B cell (primary cell): Measurements from ENCODE around the gene ANKRD42. TPM values are rescaled to one million over a fixed set of nuclear protein-coding genes. Genes with fewer than 3 reads are reported as not detected.

ENCODE experiments used
- ATAC-seq: fragments of 200-7000 bp; cut with Tn5 transposase; one replicate; pipeline ENCODE4 v1.10.0; 2021; ENCODE audit warnings: low read depth, mild to moderate bottlenecking, moderate number of reproducible peaks, moderate library complexity
- CTCF ChIA-PET: fragments of 350-600 bp; sonication (Branson Sonifier 250); formaldehyde crosslinking; loops from one replicate; lab custom pipeline; 2021; ENCODE audit warnings: antibody characterized with exemption, inconsistent platforms; lab: Charles Lee
- POLR2A ChIA-PET: fragments of 350-600 bp; sonication (Branson Sonifier 250); formaldehyde crosslinking; loops from one replicate; lab custom pipeline; 2021; ENCODE audit warnings: antibody characterized with exemption; lab: Charles Lee
- DNase-seq: peaks from one replicate; pipeline ENCODE4 v3.0.0; 2013
- H2AFZ ChIP-seq: 2 replicates; pipeline ENCODE4 v1.6.1; 2012; ENCODE audit warnings: mild to moderate bottlenecking, low read depth, low read length; ENCODE audit not compliant: insufficient read depth, poor library complexity, severe bottlenecking
- H3K27ac ChIP-seq, 2 donors: 1 replicate in 1 of 2; 2 replicates in 1 of 2; pipeline ENCODE4 v1.5.1; 2012 to 2013; ENCODE audit warnings: low read length in 2 of 2, mild to moderate bottlenecking in 2 of 2, moderate library complexity in 1 of 2
- H3K27me3 ChIP-seq, 4 experiments: fragments of 200-600 bp in 1 of 4; sonication (generic) in 1 of 4; replicated peaks in 1 of 4; 1 replicate in 2 of 4; 2 replicates in 2 of 4; pipeline versions ENCODE4 v1.6.1 to v1.7.0; 2013 to 2016; ENCODE audit warnings: low read length in 3 of 4, mild to moderate bottlenecking in 2 of 4, mixed read lengths in 1 of 4, moderate library complexity in 1 of 4; ENCODE audit not compliant: insufficient read depth in 4 of 4, control insufficient read depth in 3 of 4; ENCODE audit errors: control extremely low read depth in 1 of 4
- H3K36me3 ChIP-seq, 2 experiments: replicated peaks in 1 of 2; 1 replicate in 1 of 2; 2 replicates in 1 of 2; pipeline versions ENCODE4 v1.6.1 to v1.7.1; 2013; ENCODE audit warnings: low read length in 1 of 2; ENCODE audit not compliant: insufficient read depth in 2 of 2, control insufficient read depth in 1 of 2; ENCODE audit errors: control extremely low read depth in 1 of 2, extremely low read depth in 1 of 2
- H3K4me1 ChIP-seq, 2 donors: fragments of 200-600 bp in 1 of 2; sonication (generic) in 1 of 2; 1 replicate in 1 of 2; 2 replicates in 1 of 2; pipeline versions ENCODE4 v1.5.1 to v1.6.1; 2013 to 2017; ENCODE audit warnings: low read length in 2 of 2; ENCODE audit not compliant: control insufficient read depth in 2 of 2, insufficient read depth in 2 of 2
- H3K4me2 ChIP-seq: replicated peaks from 2 replicates; pipeline ENCODE3; 2012; ENCODE audit warnings: mild to moderate bottlenecking, low read depth, low read length; ENCODE audit not compliant: poor library complexity, severe bottlenecking
- H3K4me3 ChIP-seq, 5 experiments: fragments of 200-600 bp in 1 of 5; sonication (generic) in 1 of 5; 1 replicate in 3 of 5; 2 replicates in 2 of 5; pipeline versions ENCODE4 v1.5.1 to v1.7.0; 2011 to 2016; ENCODE audit warnings: low read length in 4 of 5, mild to moderate bottlenecking in 4 of 5, low read depth in 2 of 5, control low read depth in 1 of 5, moderate library complexity in 1 of 5; ENCODE audit not compliant: insufficient read depth in 1 of 5; ENCODE audit errors: control extremely low read depth in 1 of 5, extremely low read depth in 1 of 5
- H3K79me2 ChIP-seq: fragments of 200-600 bp; sonication (generic); one replicate; pipeline ENCODE4 v1.6.0; 2016; ENCODE audit warnings: low read length; ENCODE audit not compliant: control insufficient read depth, insufficient read depth
- H3K9ac ChIP-seq: fragments of 200-600 bp; sonication (generic); 2 replicates; pipeline ENCODE4 v1.6.1; 2017; ENCODE audit warnings: mild to moderate bottlenecking, low read length, moderate library complexity
- H3K9me3 ChIP-seq, 3 donors: one replicate each; pipeline versions ENCODE4 v1.6.1 to v1.7.1; 2013; ENCODE audit warnings: low read length in 2 of 3; ENCODE audit not compliant: control insufficient read depth in 2 of 3, insufficient read depth in 1 of 3; ENCODE audit errors: control extremely low read depth in 1 of 3
- H4K20me1 ChIP-seq: 2 replicates; pipeline ENCODE4 v1.6.0; 2012; ENCODE audit warnings: mild to moderate bottlenecking, low read length; ENCODE audit not compliant: insufficient read depth, control insufficient read depth, poor library complexity, severe bottlenecking
- H3K27ac Mint-ChIP-seq: one replicate; pipeline ENCODE4 v1.8.0; 2021; ENCODE audit warnings: mixed read lengths
- H3K27me3 Mint-ChIP-seq: one replicate; pipeline ENCODE4 v1.8.0; 2021; ENCODE audit warnings: mixed read lengths
- H3K4me1 Mint-ChIP-seq: one replicate; pipeline ENCODE4 v1.8.0; 2021; ENCODE audit warnings: mixed read lengths
- H3K4me3 Mint-ChIP-seq: one replicate; pipeline ENCODE4 v1.8.0; 2021; ENCODE audit warnings: mixed read lengths
- H3K9me3 Mint-ChIP-seq: one replicate; pipeline ENCODE4 v1.8.0; 2022; ENCODE audit warnings: mixed read lengths; ENCODE audit not compliant: insufficient read depth
- CTCF ChIP-seq: fragments of 200-600 bp; IDR thresholded peaks from one replicate; pipeline ENCODE4 v1.8.0; 2022; ENCODE audit warnings: antibody characterized with exemption, mild to moderate bottlenecking
- EZH2 ChIP-seq: IDR thresholded peaks from 2 replicates; pipeline ENCODE4 v1.6.1; 2012; ENCODE audit warnings: borderline replicate concordance, low read depth, mild to moderate bottlenecking, moderate library complexity, low read length; ENCODE audit not compliant: insufficient read depth, poor library complexity, severe bottlenecking
- WGBS: methylation state at CpG from one replicate; pipeline ENCODE4 v1.1.5; 2013; ENCODE audit warnings: missing lambda C conversion rate; ENCODE audit not compliant: insufficient coverage; 5-methylcytosine and 5-hydroxymethylcytosine counted together
- intact Hi-C: fragments of 100-400 bp; cut with micrococcal nuclease; formaldehyde crosslinking; loops from one replicate; pipeline ENCODE4 v1.10.0; 2022
- polyA plus RNA-seq: library from polyadenylated mRNA; depleted of rRNA; stranded (reverse); fragments of >200 nt; gene quantifications from 2 replicates; pipeline ENCODE4 v1.2.3, GENCODE V29; 2012
- total RNA-seq, 2 donors: library from RNA; stranded (reverse); fragments of 120-200 nt in 1 of 2; gene quantifications; 1 replicate in 1 of 2; 2 replicates in 1 of 2; pipeline versions ENCODE4 v1.2.3 to v1.2.4, GENCODE V29; 2013 to 2022

Gene ANKRD42
- total and polyA plus RNA-seq, 2 donors (not counting 1 experiment from before 2014, with no cell fraction given), result 4.1 to 13.3 TPM

GRCh38 chr11:83280256-83280655 lies 86.7 kb downstream of the ANKRD42 start:
- Histone ChIP-seq H3K9me3 (no peaks in the 10 kb centered on the region), H2AFZ (no peak overlapping the region), H3K79me2 (peaks cover 55% of the 10 kb centered on the region), H3K27ac (no peak overlapping the region), H4K20me1 (peaks cover 14% of the 10 kb centered on the region), H3K4me3 (no peak overlapping the region), H3K9ac (no peak overlapping the region), H3K4me2 (no peak overlapping the region), H3K36me3 (peaks cover 4 to 30% of the 10 kb centered on the region in 2 experiments), H3K27me3 (no peaks in the 10 kb centered on the region), H3K4me1 (peaks cover 26 to 28% of the 10 kb centered on the region in 2 donors)
- H3K4me1 Mint-ChIP-seq, result peaks cover 32% of the 10 kb centered on the region
- WGBS, result no CpG with 5 or more reads among the region's 1 CpG
- DNase-seq (no peak), ATAC-seq (no peak)
- ChIA-PET POLR2A (no interaction called here), CTCF (interaction anchor here (6.3 kb wide), 1 partner anchor 13 kb away, joined by 29 read pairs; no protein-coding TSS in a partner anchor)
- intact Hi-C loops, result no loop called here
- H3K27me3 Mint-ChIP-seq, result no peaks in the 10 kb centered on the region
- TF ChIP-seq CTCF, result no peak
- no peak for TF ChIP-seq EZH2
- no peak overlapping the region for H3K27ac Mint-ChIP-seq
- no peaks in the 10 kb centered on the region for H3K9me3 Mint-ChIP-seq
- no peak overlapping the region for H3K4me3 Mint-ChIP-seq

GRCh38 chr11:83282084-83282716 lies 88.7 kb downstream of the ANKRD42 start:
- no peak for ATAC-seq
- intact Hi-C loops, result no loop called here
- 95% methylated on average over 3 of the region's 4 CpGs for WGBS
- peaks cover 57% of the 10 kb centered on the region for H3K79me2 ChIP-seq
- peaks cover 31 to 33% of the 10 kb centered on the region in 2 donors for H3K4me1 ChIP-seq
- H3K9me3 ChIP-seq, result no peaks in the 10 kb centered on the region
- H3K4me3 ChIP-seq, result no peak overlapping the region
- peaks cover 2 to 14% of the 10 kb centered on the region in 2 experiments for H3K36me3 ChIP-seq
- DNase-seq, result no peak
- CTCF ChIA-PET, result interaction anchor here (1.3 to 6.3 kb wide), 3 partner anchors 11 to 415 kb away, joined by 6 to 29 read pairs (median 7); no protein-coding TSS in a partner anchor
- Mint-ChIP-seq H3K4me1 (peaks cover 42% of the 10 kb centered on the region), H3K9me3 (no peaks in the 10 kb centered on the region), H3K27me3 (no peaks in the 10 kb centered on the region), H3K4me3 (no peak overlapping the region), H3K27ac (no peak overlapping the region)
- no peak overlapping the region for H3K27ac ChIP-seq
- no peaks in the 10 kb centered on the region for H3K27me3 ChIP-seq
- TF ChIP-seq CTCF, result no peak
- no peak for TF ChIP-seq EZH2
- no peak overlapping the region for H3K9ac ChIP-seq
- H3K4me2 ChIP-seq, result peak overlapping the region; percentile 16
- peaks cover 14% of the 10 kb centered on the region for H4K20me1 ChIP-seq
- POLR2A ChIA-PET, result interaction anchor here (0.6 kb wide), 1 partner anchor 356 kb away, joined by 4 read pairs; no protein-coding TSS in a partner anchor
- no peak overlapping the region for H2AFZ ChIP-seq
